ENCODE data around the gene ST6GALNAC3.

- TF ChIP-seq CTCF (IDR thresholded peaks at IDR 0.05; ENCODE audit: low read depth, low read length, poor library complexity, severe bottlenecking) (no peak), EZH2phosphoT487 (IDR thresholded peaks at IDR 0.05; ENCODE audit: borderline replicate concordance, low read length) (no peak)
Measured at GRCh38 chr1:76105372-76105771, 30.8 kb downstream of the ST6GALNAC3 start.
